ENCODE results near the gene HYAL3. TPM values are rescaled to one million over a fixed set of nuclear protein-coding genes. Genes with fewer than 3 reads are reported as not detected.

The HYAL3 gene
- total and polyA plus RNA-seq, 2 of the 8 experiments (the other 6 are each of a cell fraction or from before 2014, with no cell fraction given), result 3.2 to 12.2 TPM

DNA sequence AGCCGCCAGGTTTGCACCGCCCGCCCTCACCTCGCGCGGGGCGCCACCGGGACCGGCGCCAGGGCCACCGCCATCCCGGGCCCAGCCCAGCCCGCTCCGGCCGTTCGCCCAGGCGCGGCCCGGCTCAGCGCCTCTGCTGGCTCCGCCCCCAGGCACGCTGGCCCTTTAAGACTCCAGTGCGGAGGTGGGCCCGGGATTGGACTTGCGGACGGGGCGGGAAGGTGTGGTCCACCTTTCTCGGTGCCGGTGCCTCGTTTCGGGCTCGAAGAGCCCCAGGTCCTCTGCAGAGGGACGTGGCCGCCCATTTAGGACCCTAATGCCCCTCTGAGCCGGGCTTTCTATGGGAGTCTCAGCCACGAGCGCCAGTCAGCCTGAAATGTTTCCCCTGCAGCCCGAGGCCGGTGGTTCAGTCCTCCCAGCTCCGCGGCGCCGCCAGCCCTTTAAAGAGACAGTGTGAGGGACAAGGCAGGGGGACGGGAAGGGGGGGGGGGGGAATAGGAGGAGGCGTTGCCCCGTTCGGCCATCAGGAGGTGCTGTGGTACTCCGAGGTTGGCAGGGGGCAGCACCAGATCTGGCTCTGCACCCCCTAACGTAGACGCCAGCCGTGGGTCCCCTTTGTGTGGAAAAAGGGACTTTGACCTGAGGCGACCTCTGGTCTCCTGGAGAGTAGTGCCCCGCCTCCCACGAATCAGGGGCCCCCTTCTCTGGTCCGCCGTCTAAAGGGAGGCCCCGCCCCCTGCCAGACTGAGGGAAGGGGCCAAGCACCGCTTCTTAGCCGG is 22.3 kb upstream of the HYAL3 start:
- no peak for FAIRE-seq
- H2BK120ac ChIP-seq (replicated peaks; ENCODE audit: low read depth, low read length), result no peak overlapping the region
- H3K4ac ChIP-seq (replicated peaks; ENCODE audit: insufficient read length, low read depth, low read length), result peak overlapping the region; percentile 74
- no peak overlapping the region for H3K23ac ChIP-seq (ENCODE audit: insufficient read length)
- no peak overlapping the region for H2AK5ac ChIP-seq (ENCODE audit: low read depth, low read length)
- peak overlapping the region; percentile 98 for H3K18ac ChIP-seq (ENCODE audit: extremely low read depth, low read length)
- 1% methylated on average over 43 of the region's 59 CpGs; no CpG with 5 or more reads in 1 of the 2 experiments for WGBS, 2 experiments (ENCODE audit: extremely low coverage in 1 of 2, insufficient coverage in 1 of 2, insufficient read length in 1 of 2, insufficient replicate concordance in 2 of 2, low coverage in 1 of 2, low lambda C conversion rate in 2 of 2, missing lambda C conversion rate in 1 of 2)
- H3K4me3 ChIP-seq (ENCODE audit: extremely low read depth in 1 of 4, insufficient read depth in 2 of 4, low read depth in 3 of 4, low read length in 4 of 4), result peak overlapping the region; percentile 89 to 96 (median 94)
- no peaks in the 10 kb centered on the region for H3K27me3 ChIP-seq (replicated peaks in 1 of 4; ENCODE audit: control insufficient read depth in 3 of 4, extremely low read depth in 1 of 4, insufficient read depth in 3 of 4, low read length in 3 of 4)
- no peak overlapping the region for H3K14ac ChIP-seq (ENCODE audit: insufficient read length)
- peak overlapping the region; percentile 95 to 100 (median 98) for H3K9ac ChIP-seq (replicated peaks in 1 of 4; ENCODE audit: extremely low read depth in 1 of 4, low read depth in 3 of 4, low read length in 3 of 4)
- H3K79me2 ChIP-seq (ENCODE audit: control insufficient read depth in 1 of 2, insufficient read depth in 2 of 2, low read length in 2 of 2), result peaks cover 0 to 25% of the 10 kb centered on the region in 2 experiments; a peak in 3 of 4 replicates
- H3K27ac ChIP-seq (ENCODE audit: low read depth, low read length), result peak overlapping the region; percentile 100
- peaks cover 18 to 29% of the 10 kb centered on the region in 2 experiments for H4K20me1 ChIP-seq (replicated peaks in 1 of 2; ENCODE audit: control insufficient read depth in 1 of 2, insufficient read depth in 2 of 2, low read length in 2 of 2)
- CTCF ChIA-PET (ENCODE audit: partially characterized antibody), result interaction anchor here (0.5 to 7.5 kb wide), 25 partner anchors 10 to 1340 kb away, joined by 3 to 75 read pairs (median 4); partner anchors contain the start of genes CYB561D2, GNAT1, HYAL1 and HYAL3
- peak; percentile 75 to 93 for DNase-seq (ENCODE audit: low read depth in 1 of 2, low spot score in 2 of 2)
- H3K36me3 ChIP-seq (ENCODE audit: control insufficient read depth in 2 of 4, insufficient read depth in 4 of 4, low read length in 3 of 4), result peaks cover 23 to 37% (median 31%) of the 10 kb centered on the region in 4 experiments
- peak overlapping the region; percentile 97 for H3K4me2 ChIP-seq (ENCODE audit: insufficient read depth in 1 of 2, low read depth in 2 of 2, low read length in 2 of 2)
- POLR2A ChIA-PET (ENCODE audit: partially characterized antibody), result interaction anchor here (0.6 to 12.6 kb wide), 14 partner anchors 8 to 135 kb away, joined by 3 to 149 read pairs (median 6); partner anchors contain the start of genes GNAI2, HYAL1, HYAL3 and IFRD2
- H2BK15ac ChIP-seq (ENCODE audit: low read length), result peak overlapping the region; percentile 95; the same call in 1 of the 2 replicates
- peak overlapping the region; percentile 98 for H3K56ac ChIP-seq (replicated peaks; ENCODE audit: insufficient read length, low read depth, low read length)
- H4K5ac ChIP-seq (ENCODE audit: insufficient read length, low read depth, low read length), result peak overlapping the region; percentile 98
- peak overlapping the region; percentile 94 for H4K91ac ChIP-seq (replicated peaks; ENCODE audit: insufficient read length, low read length)
- peak overlapping the region; percentile 87; the same call in 1 of the 2 replicates for H2BK12ac ChIP-seq (ENCODE audit: low read depth, low read length)
- peaks cover 17% of the 10 kb centered on the region for H3K79me1 ChIP-seq (ENCODE audit: low read depth, low read length)
- peaks cover 0 to 35% (median 19%) of the 10 kb centered on the region in 4 experiments; a peak in 6 of 7 replicates for H3K4me1 ChIP-seq (replicated peaks in 1 of 4; ENCODE audit: control insufficient read depth in 3 of 4, insufficient read depth in 4 of 4, low read length in 3 of 4)
- no peak overlapping the region; the same call in 1 of the 2 replicates for H2AFZ ChIP-seq (ENCODE audit: low read length)
- H3K23me2 ChIP-seq (ENCODE audit: low read depth, low read length), result peaks cover 17% of the 10 kb centered on the region
- no peaks in the 10 kb centered on the region for H3K9me3 ChIP-seq (ENCODE audit: insufficient read depth in 2 of 2, low read depth in 1 of 2, low read length in 1 of 2)
- H2BK5ac ChIP-seq (ENCODE audit: low read depth, low read length), result peak overlapping the region; percentile 99
- 0 out of 2 replicates have a peak overlapping the region, but pooled peaks have one; percentile 95 for H2BK20ac ChIP-seq (ENCODE audit: low read length)
- peak overlapping the region; percentile 99 for H4K8ac ChIP-seq (ENCODE audit: extremely low read depth, insufficient read depth, low read length)

Measured in H1 (cell line).